MM.1S (cell line): Measurements from ENCODE around the gene ADAMTSL1.

Source experiments
- DNase-seq: peaks from one replicate; pipeline ENCODE4 v3.0.0-alpha.2; 2015
- H2AFZ ChIP-seq: fragments of 300-600 bp; sonication (generic); 2 replicates; pipeline ENCODE4 v1.6.0; 2016; ENCODE audit warnings: antibody characterized with exemption, low read length
- H3F3A ChIP-seq: fragments of 300-600 bp; sonication (generic); 2 replicates; pipeline ENCODE4 v1.6.1; 2016; ENCODE audit warnings: mild to moderate bottlenecking, antibody characterized with exemption, low read length, moderate library complexity, mixed read lengths; ENCODE audit not compliant: insufficient read depth
- H3K27ac ChIP-seq: fragments of 300-600 bp; sonication (generic); 2 replicates; pipeline ENCODE4 v1.5.1; 2016; ENCODE audit warnings: mild to moderate bottlenecking, low read length
- H3K27me3 ChIP-seq: fragments of 300-600 bp; sonication (generic); replicated peaks from 2 replicates; pipeline ENCODE4 v1.6.0; 2016; ENCODE audit warnings: low read length; ENCODE audit not compliant: insufficient read depth
- H3K36me3 ChIP-seq: fragments of 300-600 bp; sonication (generic); replicated peaks from 2 replicates; pipeline ENCODE4 v1.6.1; 2016; ENCODE audit warnings: mild to moderate bottlenecking, low read length, mixed read lengths; ENCODE audit not compliant: insufficient read depth
- H3K4me1 ChIP-seq: fragments of 300-600 bp; sonication (generic); 2 replicates; pipeline ENCODE4 v1.6.1; 2016; ENCODE audit warnings: low read length, mixed read lengths
- H3K4me2 ChIP-seq: fragments of 300-600 bp; sonication (generic); 2 replicates; pipeline ENCODE4 v1.6.0; 2016; ENCODE audit warnings: low read depth, low read length
- H3K4me3 ChIP-seq: fragments of 300-600 bp; sonication (generic); 2 replicates; pipeline ENCODE4 v1.5.1; 2016; ENCODE audit warnings: low read length, mixed read lengths
- H3K79me2 ChIP-seq: fragments of 300-600 bp; sonication (generic); 2 replicates; pipeline ENCODE4 v1.6.1; 2016; ENCODE audit warnings: mixed run types, low read length, mixed read lengths
- H3K9ac ChIP-seq: fragments of 300-600 bp; sonication (generic); 2 replicates; pipeline ENCODE4 v1.6.1; 2016; ENCODE audit warnings: low read length, mixed read lengths
- H3K9me2 ChIP-seq: fragments of 300-600 bp; sonication (generic); replicated peaks from 2 replicates; pipeline ENCODE4 v1.6.1; 2016; ENCODE audit warnings: mild to moderate bottlenecking, low read length, mixed read lengths; ENCODE audit not compliant: insufficient read depth
- H3K9me3 ChIP-seq: fragments of 300-600 bp; sonication (generic); replicated peaks from 2 replicates; pipeline ENCODE4 v1.6.1; 2016; ENCODE audit warnings: mild to moderate bottlenecking, low read length, mixed read lengths; ENCODE audit not compliant: insufficient read depth
- H4K20me1 ChIP-seq: fragments of 300-600 bp; sonication (generic); 2 replicates; pipeline ENCODE4 v1.6.1; 2016; ENCODE audit warnings: mild to moderate bottlenecking, low read length, moderate library complexity, mixed read lengths; ENCODE audit not compliant: insufficient read depth
- EZH2 ChIP-seq: fragments of 300-600 bp; sonication (generic); optimal IDR thresholded peaks from 2 replicates; pipeline ENCODE3; 2017; ENCODE audit warnings: low read depth, mild to moderate bottlenecking, antibody characterized with exemption, low read length, mixed read lengths
- EZH2phosphoT487 ChIP-seq: fragments of 300-600 bp; sonication (generic); IDR thresholded peaks from 2 replicates; pipeline ENCODE4 v1.6.1; 2018; ENCODE audit warnings: antibody characterized with exemption, low read length
- TF ChIP-seq, protein P1 (sequence below): fragments of 300-600 bp; sonication (generic); IDR thresholded peaks from 2 replicates; pipeline ENCODE4 v1.5.1; 2016; ENCODE audit warnings: antibody characterized with exemption, low read length, mixed read lengths

The ADAMTSL1 gene

DNA sequence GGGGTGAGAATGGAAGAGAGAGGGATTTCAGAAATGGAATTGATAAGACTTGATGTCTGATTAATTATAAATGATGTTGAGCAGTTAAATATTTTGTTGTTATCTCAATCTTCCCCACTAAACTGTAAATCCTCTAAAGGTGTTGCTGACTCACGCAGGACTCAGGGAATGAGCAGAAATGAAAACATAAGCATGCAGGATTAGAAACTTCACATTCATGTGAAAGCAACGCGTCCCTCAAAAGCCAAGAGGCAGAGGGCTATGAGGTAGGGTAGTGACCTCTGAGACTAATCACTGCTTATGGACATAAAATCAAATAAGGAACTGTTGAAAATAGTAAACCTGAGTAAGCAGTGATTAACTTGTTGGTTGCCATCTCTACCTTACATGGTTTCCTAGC, 21.1 kb downstream of the ADAMTSL1 start:
- DNase-seq: no peak

GRCh38 chr9:18496256-18497000, 22.5 kb downstream of the ADAMTSL1 start:
- Histone ChIP-seq H4K20me1 (no peaks in the 10 kb centered on the region), H3K79me2 (no peaks in the 10 kb centered on the region), H3F3A (no peaks in the 10 kb centered on the region), H3K27ac (no peak overlapping the region), H3K9me2 (no peaks in the 10 kb centered on the region), H3K9me3 (no peaks in the 10 kb centered on the region), H3K4me3 (no peak overlapping the region), H3K9ac (no peak overlapping the region), H3K27me3 (no peaks in the 10 kb centered on the region), H3K36me3 (no peaks in the 10 kb centered on the region), H3K4me2 (no peak overlapping the region), H2AFZ (no peak overlapping the region), H3K4me1 (no peaks in the 10 kb centered on the region)
- TF ChIP-seq EZH2 (no peak), EZH2phosphoT487 (no peak)
- TF ChIP-seq, protein P1, sequence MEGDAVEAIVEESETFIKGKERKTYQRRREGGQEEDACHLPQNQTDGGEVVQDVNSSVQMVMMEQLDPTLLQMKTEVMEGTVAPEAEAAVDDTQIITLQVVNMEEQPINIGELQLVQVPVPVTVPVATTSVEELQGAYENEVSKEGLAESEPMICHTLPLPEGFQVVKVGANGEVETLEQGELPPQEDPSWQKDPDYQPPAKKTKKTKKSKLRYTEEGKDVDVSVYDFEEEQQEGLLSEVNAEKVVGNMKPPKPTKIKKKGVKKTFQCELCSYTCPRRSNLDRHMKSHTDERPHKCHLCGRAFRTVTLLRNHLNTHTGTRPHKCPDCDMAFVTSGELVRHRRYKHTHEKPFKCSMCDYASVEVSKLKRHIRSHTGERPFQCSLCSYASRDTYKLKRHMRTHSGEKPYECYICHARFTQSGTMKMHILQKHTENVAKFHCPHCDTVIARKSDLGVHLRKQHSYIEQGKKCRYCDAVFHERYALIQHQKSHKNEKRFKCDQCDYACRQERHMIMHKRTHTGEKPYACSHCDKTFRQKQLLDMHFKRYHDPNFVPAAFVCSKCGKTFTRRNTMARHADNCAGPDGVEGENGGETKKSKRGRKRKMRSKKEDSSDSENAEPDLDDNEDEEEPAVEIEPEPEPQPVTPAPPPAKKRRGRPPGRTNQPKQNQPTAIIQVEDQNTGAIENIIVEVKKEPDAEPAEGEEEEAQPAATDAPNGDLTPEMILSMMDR: no peak
- no peak for DNase-seq

More for the DNA sequence above, 21.1 kb downstream of the ADAMTSL1 start:
- Histone ChIP-seq H3K9ac (no peak overlapping the region), H3K9me3 (no peaks in the 10 kb centered on the region), H3K36me3 (no peaks in the 10 kb centered on the region), H3K27ac (no peak overlapping the region), H3K4me2 (no peak overlapping the region), H2AFZ (no peak overlapping the region), H3F3A (no peaks in the 10 kb centered on the region), H3K27me3 (no peaks in the 10 kb centered on the region), H3K4me3 (no peak overlapping the region), H3K9me2 (no peaks in the 10 kb centered on the region), H3K4me1 (no peaks in the 10 kb centered on the region), H3K79me2 (no peaks in the 10 kb centered on the region), H4K20me1 (no peaks in the 10 kb centered on the region)
- no peak for TF ChIP-seq EZH2phosphoT487
- TF ChIP-seq, protein P1: no peak

DNA sequence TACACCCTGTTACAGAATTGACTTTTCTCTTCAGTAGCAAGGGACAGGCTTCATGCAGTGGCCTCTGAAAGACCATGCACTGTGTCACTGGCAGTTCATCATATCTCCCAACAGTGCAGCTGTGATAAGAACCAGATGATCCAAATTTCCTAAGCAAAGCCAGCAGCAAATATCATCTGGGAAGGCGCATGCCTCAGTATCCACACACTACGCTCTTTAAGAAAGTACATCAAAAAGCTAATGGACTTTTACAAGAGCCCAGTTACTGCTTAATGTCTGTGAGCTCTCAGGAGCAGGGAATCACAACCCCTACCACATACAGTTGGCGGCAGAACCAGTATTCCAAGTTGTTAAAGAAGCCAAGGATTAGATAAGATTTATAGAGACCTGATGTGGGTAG, 25.1 kb downstream of the ADAMTSL1 start:
- Histone ChIP-seq H3K9ac (no peak overlapping the region), H3K79me2 (no peaks in the 10 kb centered on the region)
- DNase-seq: no peak

More for the DNA sequence above, 25.1 kb downstream of the ADAMTSL1 start:
- Histone ChIP-seq H3K9me3 (no peaks in the 10 kb centered on the region), H3K9me2 (no peaks in the 10 kb centered on the region), H3K27me3 (no peaks in the 10 kb centered on the region), H3K36me3 (no peaks in the 10 kb centered on the region), H3K27ac (no peak overlapping the region), H3K4me2 (no peak overlapping the region), H2AFZ (no peak overlapping the region), H3K4me3 (no peak overlapping the region), H4K20me1 (no peaks in the 10 kb centered on the region), H3F3A (no peaks in the 10 kb centered on the region), H3K4me1 (no peaks in the 10 kb centered on the region)
- TF ChIP-seq, protein P1: no peak
- TF ChIP-seq EZH2 (no peak), EZH2phosphoT487 (no peak)
